HCT116 (cell line): ENCODE measurements around the gene MISP3. TPM values are rescaled to one million over a fixed set of nuclear protein-coding genes. Genes with fewer than 3 reads are reported as not detected.

Source experiments
- ATAC-seq: fragments of 200-7000 bp; cut with Tn5 transposase; 2 replicates; pipeline ENCODE4 v1.9.1; 2020; ENCODE audit warnings: mild to moderate bottlenecking, moderate library complexity
- BruUV-seq: library from RNA; stranded (reverse); fragments of 400-500 nt; replicated peaks from 2 replicates; lab custom pipeline; 2021; lab: Mats Ljungman, UMichigan
- CTCF ChIA-PET: fragments of 300-600 bp; sonication (Branson Sonifier 250); formaldehyde crosslinking; loops from one replicate; lab custom pipeline; 2021; ENCODE audit warnings: antibody characterized with exemption; lab: Charles Lee
- POLR2A ChIA-PET: fragments of 300-600, 350-600 bp; sonication (Branson Sonifier 250); formaldehyde crosslinking; loops from one replicate; lab custom pipeline; 2021; ENCODE audit warnings: antibody characterized with exemption; lab: Charles Lee
- RAD21 ChIA-PET, 2 experiments: fragments of 300-600 bp; sonication (Branson Sonifier 250); formaldehyde crosslinking; loops; one replicate each; lab custom pipeline; 2023; ENCODE audit warnings: low total read pairs in 2 of 2; ENCODE audit not compliant: uncharacterized antibody in 2 of 2, unreplicated experiment in 2 of 2, low non-redundant PET in 1 of 2; lab: Charles Lee
- DNase-seq: peaks from one replicate; pipeline ENCODE4 v3.0.0-alpha.2; 2010; ENCODE audit warnings: low read depth, low spot score
- H2AFZ ChIP-seq: fragments of 200-600 bp; shearing (Covaris generic), sonication (generic); 2 replicates; pipeline ENCODE4 v1.6.1; 2017; ENCODE audit warnings: low read depth, mixed run types, mixed read lengths, antibody characterized with exemption, low read length; ENCODE audit not compliant: poor library complexity, severe bottlenecking
- H3K27ac ChIP-seq: 2 replicates; pipeline ENCODE4 v1.5.1; 2012; ENCODE audit warnings: low read depth, low read length
- H3K27me3 ChIP-seq: fragments of 200-600 bp; sonication (generic); 2 replicates; pipeline ENCODE4 v1.6.1; 2016; ENCODE audit warnings: mixed run types, low read length, mixed read lengths; ENCODE audit not compliant: insufficient read depth
- H3K36me3 ChIP-seq, 2 experiments: fragments of 200-500 bp in 1 of 2; fragments of 200-600 bp in 1 of 2; sonication (Bioruptor generic) in 1 of 2; sonication (generic) in 1 of 2; 2 replicates each; pipeline versions ENCODE4 v1.5.1 to v1.6.1; 2014 to 2016; ENCODE audit warnings: low read length in 2 of 2, inconsistent platforms in 1 of 2, mixed read lengths in 1 of 2, mixed run types in 1 of 2; ENCODE audit not compliant: insufficient read depth in 2 of 2, control insufficient read depth in 1 of 2
- H3K4me1 ChIP-seq, 2 experiments: fragments of 200-600 bp in 1 of 2; sonication (generic) in 1 of 2; 2 replicates each; pipeline versions ENCODE4 v1.5.1 to v1.6.1; 2012 to 2017; ENCODE audit warnings: low read length in 2 of 2, inconsistent platforms in 1 of 2, mild to moderate bottlenecking in 1 of 2, mixed read lengths in 1 of 2, mixed run types in 1 of 2, moderate library complexity in 1 of 2; ENCODE audit not compliant: insufficient read depth in 2 of 2, control insufficient read depth in 1 of 2
- H3K4me2 ChIP-seq: fragments of 200-600 bp; sonication (generic); 2 replicates; pipeline ENCODE4 v1.6.1; 2017; ENCODE audit warnings: mixed run types, low read length, mixed read lengths
- H3K4me3 ChIP-seq, 2 experiments: fragments of 200-600 bp in 1 of 2; sonication (generic) in 1 of 2; replicated peaks in 1 of 2; 2 replicates each; pipeline ENCODE4 v1.5.1; 2011 to 2016; ENCODE audit warnings: low read length in 2 of 2, control low read depth in 1 of 2, low read depth in 1 of 2, mild to moderate bottlenecking in 1 of 2, mixed read lengths in 1 of 2, mixed run types in 1 of 2
- H3K79me2 ChIP-seq: fragments of 200-600 bp; sonication (generic); 2 replicates; pipeline ENCODE4 v1.6.1; 2017; ENCODE audit warnings: mild to moderate bottlenecking, mixed run types, low read length, moderate library complexity, mixed read lengths; ENCODE audit not compliant: insufficient read depth
- H3K9ac ChIP-seq: fragments of 200-600 bp; sonication (generic); 2 replicates; pipeline ENCODE4 v1.6.1; 2016; ENCODE audit warnings: low read length, mixed read lengths
- H3K9me2 ChIP-seq: fragments of 200-600 bp; sonication (generic), shearing (Covaris generic); 2 replicates; pipeline ENCODE4 v1.6.1; 2017; ENCODE audit warnings: mixed run types, mild to moderate bottlenecking, moderate library complexity; ENCODE audit not compliant: insufficient read depth
- H3K9me3 ChIP-seq, 2 experiments: fragments of 200-500 bp in 1 of 2; fragments of 200-600 bp in 1 of 2; sonication (Bioruptor generic) in 1 of 2; sonication (generic) in 1 of 2; 2 replicates each; pipeline ENCODE4 v1.6.1; 2014 to 2017; ENCODE audit warnings: low read length in 2 of 2, mixed read lengths in 2 of 2, inconsistent platforms in 1 of 2, low read depth in 1 of 2, mild to moderate bottlenecking in 1 of 2, mixed run types in 1 of 2, moderate library complexity in 1 of 2; ENCODE audit not compliant: control insufficient read depth in 1 of 2, insufficient read depth in 1 of 2
- H4K20me1 ChIP-seq: fragments of 200-600 bp; sonication (generic), shearing (Covaris generic); 2 replicates; pipeline ENCODE4 v1.6.1; 2017; ENCODE audit warnings: mixed run types, mild to moderate bottlenecking, moderate library complexity; ENCODE audit not compliant: insufficient read depth
- CBX3 ChIP-seq: IDR thresholded peaks from 2 replicates; pipeline ENCODE4 v1.6.1; 2012; ENCODE audit warnings: low read depth
- CEBPB ChIP-seq: IDR thresholded peaks from 2 replicates; pipeline ENCODE4 v1.6.1; 2012; ENCODE audit warnings: low read depth
- EGR1 ChIP-seq: IDR thresholded peaks from 2 replicates; pipeline ENCODE4 v1.6.1; 2012; ENCODE audit warnings: low read depth
- EZH2phosphoT487 ChIP-seq: fragments of 200-600 bp; IDR thresholded peaks from 2 replicates; pipeline ENCODE4 v1.6.1; 2018; ENCODE audit warnings: antibody characterized with exemption, borderline replicate concordance
- FOSL1 ChIP-seq: IDR thresholded peaks from 2 replicates; pipeline ENCODE4 v1.6.1; 2012; ENCODE audit warnings: low read depth
- POLR2AphosphoS5 ChIP-seq: IDR thresholded peaks from 2 replicates; pipeline ENCODE4 v1.6.1; 2011; ENCODE audit warnings: mild to moderate bottlenecking, low read depth, low read length, moderate library complexity
- RAD21 ChIP-seq: IDR thresholded peaks from 2 replicates; pipeline ENCODE4 v1.6.1; 2012; ENCODE audit warnings: low read depth, mild to moderate bottlenecking
- SIN3A ChIP-seq: IDR thresholded peaks from 2 replicates; pipeline ENCODE4 v1.6.1; 2012; ENCODE audit warnings: low read depth
- SP1 ChIP-seq: IDR thresholded peaks from 2 replicates; pipeline ENCODE4 v1.6.1; 2012; ENCODE audit warnings: low read depth
- SRF ChIP-seq: IDR thresholded peaks from 2 replicates; pipeline ENCODE4 v1.6.1; 2012; ENCODE audit warnings: low read depth
- TCF7L2 ChIP-seq: IDR thresholded peaks from 2 replicates; pipeline ENCODE4 v1.7.0; 2011; ENCODE audit warnings: borderline replicate concordance, inconsistent platforms; ENCODE audit not compliant: insufficient read depth, insufficient read length; ENCODE audit errors: extremely low read depth
- ZFX ChIP-seq: fragments of 450-650 bp; IDR thresholded peaks from 2 replicates; pipeline ENCODE4 v1.6.1; 2017
- ZNF274 ChIP-seq: fragments of 200-500 bp; sonication (Bioruptor generic); IDR thresholded peaks from 2 replicates; pipeline ENCODE4 v1.6.1; 2014; ENCODE audit warnings: mild to moderate bottlenecking, low read depth, low read length, inconsistent platforms
- intact Hi-C: fragments of 100-400 bp; cut with micrococcal nuclease; formaldehyde crosslinking; loops from 2 replicates; pipeline ENCODE4 v1.10.0; 2022
- total RNA-seq: library from RNA; stranded (reverse); gene quantifications from one replicate; pipeline ENCODE4 v1.2.1, GENCODE V29; 2021; ENCODE audit not compliant: unreplicated experiment
- TF ChIP-seq, protein P1 (sequence below), 3 experiments: fragments of 200-600 bp in 1 of 3; sonication (generic) in 1 of 3; IDR thresholded peaks in 2 of 3; conservative IDR thresholded peaks in 1 of 3; 2 replicates each; pipeline ENCODE4 v1.5.1; 2012 to 2017; ENCODE audit warnings: low read depth in 2 of 3, low read length in 2 of 3, antibody characterized with exemption in 1 of 3, borderline replicate concordance in 1 of 3, control low read depth in 1 of 3, mild to moderate bottlenecking in 1 of 3, mixed read lengths in 1 of 3, mixed run types in 1 of 3, moderate library complexity in 1 of 3; ENCODE audit not compliant: insufficient read depth in 1 of 3
- TF ChIP-seq, protein P2 (sequence below): IDR thresholded peaks from 2 replicates; pipeline ENCODE4 v1.6.1; 2012
- TF ChIP-seq, protein P3 (sequence below): IDR thresholded peaks from 2 replicates; pipeline ENCODE4 v1.6.1; 2012; ENCODE audit warnings: low read depth

Gene MISP3
- total RNA-seq, 1 experiment from 2014 or later = 5.2 TPM

DNA sequence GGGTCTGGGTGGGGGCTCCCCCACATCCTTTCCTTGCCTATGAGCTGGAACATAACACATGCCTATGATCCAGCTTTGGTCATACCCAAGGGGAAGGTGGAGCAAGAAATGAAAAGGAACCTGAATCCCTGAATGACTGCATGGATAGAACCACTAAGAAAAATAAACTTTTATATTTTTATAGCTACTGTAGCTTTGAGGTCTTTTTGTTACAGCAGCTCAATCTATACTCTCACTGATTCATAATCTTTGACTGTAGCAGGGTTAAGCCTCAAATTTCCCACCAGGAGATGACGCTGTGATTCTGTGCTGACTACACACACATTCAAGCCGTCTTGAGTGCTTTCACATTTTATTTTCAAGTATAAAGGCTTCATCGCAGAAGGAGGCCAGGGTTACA, 19.6 kb upstream of the MISP3 start:
- no TSS peak for BruUV-seq
- intact Hi-C loops = no loop called here
- no peak overlapping the region for H3K27ac ChIP-seq
- ATAC-seq (no peak), DNase-seq (no peak)
- CTCF ChIA-PET = interaction anchor here (1.2 kb wide), 1 partner anchor 10 kb away, joined by 7 read pairs; no protein-coding TSS in a partner anchor
- H3K79me2 ChIP-seq = no peaks in the 10 kb centered on the region
- H3K9me2 ChIP-seq = no peaks in the 10 kb centered on the region
- H3K4me3 ChIP-seq = no peak overlapping the region
- no peaks in the 10 kb centered on the region for H3K9me3 ChIP-seq
- peaks cover 0 to 6% of the 10 kb centered on the region in 2 experiments; a peak in 2 of 4 replicates for H3K36me3 ChIP-seq
- H3K4me1 ChIP-seq = peaks cover 1 to 11% of the 10 kb centered on the region in 2 experiments
- no peak for TF ChIP-seq TCF7L2
- no peak for TF ChIP-seq ZNF274
- TF ChIP-seq, protein P1, sequence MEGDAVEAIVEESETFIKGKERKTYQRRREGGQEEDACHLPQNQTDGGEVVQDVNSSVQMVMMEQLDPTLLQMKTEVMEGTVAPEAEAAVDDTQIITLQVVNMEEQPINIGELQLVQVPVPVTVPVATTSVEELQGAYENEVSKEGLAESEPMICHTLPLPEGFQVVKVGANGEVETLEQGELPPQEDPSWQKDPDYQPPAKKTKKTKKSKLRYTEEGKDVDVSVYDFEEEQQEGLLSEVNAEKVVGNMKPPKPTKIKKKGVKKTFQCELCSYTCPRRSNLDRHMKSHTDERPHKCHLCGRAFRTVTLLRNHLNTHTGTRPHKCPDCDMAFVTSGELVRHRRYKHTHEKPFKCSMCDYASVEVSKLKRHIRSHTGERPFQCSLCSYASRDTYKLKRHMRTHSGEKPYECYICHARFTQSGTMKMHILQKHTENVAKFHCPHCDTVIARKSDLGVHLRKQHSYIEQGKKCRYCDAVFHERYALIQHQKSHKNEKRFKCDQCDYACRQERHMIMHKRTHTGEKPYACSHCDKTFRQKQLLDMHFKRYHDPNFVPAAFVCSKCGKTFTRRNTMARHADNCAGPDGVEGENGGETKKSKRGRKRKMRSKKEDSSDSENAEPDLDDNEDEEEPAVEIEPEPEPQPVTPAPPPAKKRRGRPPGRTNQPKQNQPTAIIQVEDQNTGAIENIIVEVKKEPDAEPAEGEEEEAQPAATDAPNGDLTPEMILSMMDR (IDR thresholded peaks at IDR 0.05 in 2 of 3, conservative IDR thresholded peaks at IDR 0.05 in 1 of 3; ENCODE audit: borderline replicate concordance in 1 of 3, insufficient read depth in 1 of 3, low read depth in 2 of 3, low read length in 2 of 3) = no peak
- no peak for TF ChIP-seq EGR1
- TF ChIP-seq, protein P2, sequence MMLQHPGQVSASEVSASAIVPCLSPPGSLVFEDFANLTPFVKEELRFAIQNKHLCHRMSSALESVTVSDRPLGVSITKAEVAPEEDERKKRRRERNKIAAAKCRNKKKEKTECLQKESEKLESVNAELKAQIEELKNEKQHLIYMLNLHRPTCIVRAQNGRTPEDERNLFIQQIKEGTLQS = no peak
- TF ChIP-seq SRF = no peak
- POLR2A ChIA-PET = interaction anchor here (0.6 kb wide), 1 partner anchor 29 kb away, joined by 3 read pairs; no protein-coding TSS in a partner anchor
- no peak overlapping the region for H3K4me2 ChIP-seq
- RAD21 ChIA-PET = no interaction called here
- H3K27me3 ChIP-seq = no peaks in the 10 kb centered on the region
- H4K20me1 ChIP-seq = no peaks in the 10 kb centered on the region
- H3K9ac ChIP-seq = no peak overlapping the region
- no peak overlapping the region for H2AFZ ChIP-seq

- BruUV-seq = no TSS peak
- H3K4me2 ChIP-seq = no peak overlapping the region
- no peaks in the 10 kb centered on the region for H3K79me2 ChIP-seq
- H3K27ac ChIP-seq = no peak overlapping the region
- ChIA-PET POLR2A (no interaction called here), RAD21 (no interaction called here), CTCF (interaction anchor here (1.2 kb wide), 1 partner anchor 11 kb away, joined by 7 read pairs; no protein-coding TSS in a partner anchor)
- H2AFZ ChIP-seq = no peak overlapping the region
- ATAC-seq = no peak
- no peak for DNase-seq
- peaks cover 0 to 6% of the 10 kb centered on the region in 2 experiments; a peak in 2 of 4 replicates for H3K36me3 ChIP-seq
- peaks cover 6 to 16% of the 10 kb centered on the region in 2 experiments for H3K4me1 ChIP-seq
- H3K9me3 ChIP-seq = no peaks in the 10 kb centered on the region
- no peaks in the 10 kb centered on the region for H4K20me1 ChIP-seq
- no peak for TF ChIP-seq SIN3A
- TF ChIP-seq CEBPB = no peak
- no peak for TF ChIP-seq EZH2phosphoT487
- no peak for TF ChIP-seq ZFX
- TF ChIP-seq FOSL1 = no peak
- TF ChIP-seq CBX3 = no peak
- no peak for TF ChIP-seq POLR2AphosphoS5
- TF ChIP-seq RAD21 = no peak
- no peak for TF ChIP-seq SP1
- TF ChIP-seq, protein P3, sequence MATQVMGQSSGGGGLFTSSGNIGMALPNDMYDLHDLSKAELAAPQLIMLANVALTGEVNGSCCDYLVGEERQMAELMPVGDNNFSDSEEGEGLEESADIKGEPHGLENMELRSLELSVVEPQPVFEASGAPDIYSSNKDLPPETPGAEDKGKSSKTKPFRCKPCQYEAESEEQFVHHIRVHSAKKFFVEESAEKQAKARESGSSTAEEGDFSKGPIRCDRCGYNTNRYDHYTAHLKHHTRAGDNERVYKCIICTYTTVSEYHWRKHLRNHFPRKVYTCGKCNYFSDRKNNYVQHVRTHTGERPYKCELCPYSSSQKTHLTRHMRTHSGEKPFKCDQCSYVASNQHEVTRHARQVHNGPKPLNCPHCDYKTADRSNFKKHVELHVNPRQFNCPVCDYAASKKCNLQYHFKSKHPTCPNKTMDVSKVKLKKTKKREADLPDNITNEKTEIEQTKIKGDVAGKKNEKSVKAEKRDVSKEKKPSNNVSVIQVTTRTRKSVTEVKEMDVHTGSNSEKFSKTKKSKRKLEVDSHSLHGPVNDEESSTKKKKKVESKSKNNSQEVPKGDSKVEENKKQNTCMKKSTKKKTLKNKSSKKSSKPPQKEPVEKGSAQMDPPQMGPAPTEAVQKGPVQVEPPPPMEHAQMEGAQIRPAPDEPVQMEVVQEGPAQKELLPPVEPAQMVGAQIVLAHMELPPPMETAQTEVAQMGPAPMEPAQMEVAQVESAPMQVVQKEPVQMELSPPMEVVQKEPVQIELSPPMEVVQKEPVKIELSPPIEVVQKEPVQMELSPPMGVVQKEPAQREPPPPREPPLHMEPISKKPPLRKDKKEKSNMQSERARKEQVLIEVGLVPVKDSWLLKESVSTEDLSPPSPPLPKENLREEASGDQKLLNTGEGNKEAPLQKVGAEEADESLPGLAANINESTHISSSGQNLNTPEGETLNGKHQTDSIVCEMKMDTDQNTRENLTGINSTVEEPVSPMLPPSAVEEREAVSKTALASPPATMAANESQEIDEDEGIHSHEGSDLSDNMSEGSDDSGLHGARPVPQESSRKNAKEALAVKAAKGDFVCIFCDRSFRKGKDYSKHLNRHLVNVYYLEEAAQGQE = no peak
- TF ChIP-seq, all 23 proteins: peak for 0
- H3K9ac ChIP-seq = no peak overlapping the region
- H3K4me3 ChIP-seq = no peak overlapping the region
- H3K9me2 ChIP-seq = no peaks in the 10 kb centered on the region
- H3K27me3 ChIP-seq = no peaks in the 10 kb centered on the region
- intact Hi-C loops = no loop called here
Observed at GRCh38 chr19:14053500-14053899, 19.1 kb upstream of the MISP3 start.
